GM18519 (cell line): Measurements from ENCODE around the gene PFDN1.

Source experiments
- ATAC-seq: cut with Tn5 transposase; IDR thresholded peaks from one replicate; pipeline ENCODE4 v1.9.1; 2021; ENCODE audit warnings: mild to moderate bottlenecking, moderate library complexity; ENCODE audit not compliant: unreplicated experiment, low FRiP score

Gene PFDN1

GRCh38 chr5:140329739-140330481 lies 27.0 kb upstream of the PFDN1 start:
- ATAC-seq, result no peak

- no peak for ATAC-seq
These were observed 25.3 kb upstream of the PFDN1 start for GRCh38 chr5:140328036-140328764.

GRCh38 chr5:140327589-140327988 lies 24.7 kb upstream of the PFDN1 start:
- ATAC-seq, result no peak

GRCh38 chr5:140325486-140325885 lies 22.6 kb upstream of the PFDN1 start:
- no peak for ATAC-seq

- no peak for ATAC-seq
These were observed 21.8 kb upstream of the PFDN1 start for GRCh38 chr5:140324617-140325241.

- no peak for ATAC-seq
These were observed 21.2 kb upstream of the PFDN1 start for GRCh38 chr5:140324041-140324600.

- no peak for ATAC-seq
These were observed 20.1 kb upstream of the PFDN1 start for GRCh38 chr5:140322751-140323731.

GRCh38 chr5:140321796-140322195 lies 18.9 kb upstream of the PFDN1 start:
- no peak for ATAC-seq

GRCh38 chr5:140319833-140320232 lies 16.9 kb upstream of the PFDN1 start:
- no peak for ATAC-seq

- no peak for ATAC-seq
These were observed 15.9 kb upstream of the PFDN1 start for GRCh38 chr5:140318792-140319191.

GRCh38 chr5:140317859-140318258 lies 15.0 kb upstream of the PFDN1 start:
- ATAC-seq, result no peak

GRCh38 chr5:140312791-140313189 lies 9.9 kb upstream of the PFDN1 start:
- no peak for ATAC-seq

- ATAC-seq, result no peak
These were observed 9.3 kb upstream of the PFDN1 start for GRCh38 chr5:140312067-140312790.

GRCh38 chr5:140311011-140311467 lies 8.1 kb upstream of the PFDN1 start:
- no peak for ATAC-seq

GRCh38 chr5:140310434-140310833 lies 7.5 kb upstream of the PFDN1 start:
- no peak for ATAC-seq

- no peak for ATAC-seq
These were observed 6.9 kb upstream of the PFDN1 start for GRCh38 chr5:140309706-140310249.

GRCh38 chr5:140305471-140305870 lies 2.6 kb upstream of the PFDN1 start:
- ATAC-seq, result no peak

GRCh38 chr5:140303966-140304365 lies 1.1 kb upstream of the PFDN1 start:
- ATAC-seq, result no peak

- no peak for ATAC-seq
These were observed 1.8 kb downstream of the PFDN1 start for GRCh38 chr5:140301136-140301535.
